Activated CD8-positive, alpha-beta T cell treated with anti-CD3 and anti-CD28 coated beads for 36 hours (primary cell): ENCODE measurements around the gene SAMD3. TPM values are rescaled to one million over a fixed set of nuclear protein-coding genes. Genes with fewer than 3 reads are reported as not detected.
"Not testable (repeated sequence)": the region's sequence is repeated elsewhere in the genome, so short reads cannot be mapped to it uniquely, and the experiment has no call there.

Experiments
- ATAC-seq: fragments of 200-7000 bp; cut with Tn5 transposase; one replicate; pipeline ENCODE4 v1.10.0; 2021; ENCODE audit warnings: mild to moderate bottlenecking, moderate library complexity
- CTCF ChIA-PET: fragments of 350-600 bp; sonication (Branson Sonifier 250); formaldehyde crosslinking; loops from one replicate; lab custom pipeline; 2021; ENCODE audit warnings: antibody characterized with exemption; lab: Charles Lee
- POLR2A ChIA-PET: fragments of 350-600 bp; sonication (Branson Sonifier 250); formaldehyde crosslinking; loops from one replicate; lab custom pipeline; 2021; ENCODE audit warnings: antibody characterized with exemption; lab: Charles Lee
- DNase-seq: peaks from one replicate; pipeline ENCODE4 v3.0.0-alpha.2; 2020
- H3K27ac Mint-ChIP-seq: one replicate; pipeline ENCODE4 v1.8.0; 2021; ENCODE audit warnings: mild to moderate bottlenecking, mixed read lengths
- H3K27me3 Mint-ChIP-seq: one replicate; pipeline ENCODE4 v1.8.0; 2021; ENCODE audit warnings: mixed read lengths
- H3K36me3 Mint-ChIP-seq: one replicate; pipeline ENCODE4 v1.8.0; 2021; ENCODE audit warnings: low read depth, mixed read lengths
- H3K4me1 Mint-ChIP-seq: one replicate; pipeline ENCODE4 v1.8.0; 2021; ENCODE audit warnings: low read depth, mixed read lengths
- H3K4me3 Mint-ChIP-seq: one replicate; pipeline ENCODE4 v1.8.0; 2021; ENCODE audit warnings: mild to moderate bottlenecking, moderate library complexity, mixed read lengths
- H3K9me3 Mint-ChIP-seq: one replicate; pipeline ENCODE4 v1.8.0; 2021; ENCODE audit warnings: mixed read lengths
- intact Hi-C: fragments of 100-400 bp; cut with micrococcal nuclease; formaldehyde crosslinking; loops from one replicate; pipeline ENCODE4 v1.10.0; 2022
- total RNA-seq, 2 experiments: library from RNA; stranded (reverse); gene quantifications; one replicate each; pipeline ENCODE4 v1.2.3, GENCODE V29; 2021
- TF ChIP-seq, protein P1 (sequence below): fragments of 200-600 bp; IDR thresholded peaks from one replicate; pipeline ENCODE4 v1.8.0; 2022; ENCODE audit warnings: antibody characterized with exemption, mild to moderate bottlenecking

SAMD3 gene
- total RNA-seq, 2 experiments from 2014 or later: 6.4 to 8.7 TPM

DNA sequence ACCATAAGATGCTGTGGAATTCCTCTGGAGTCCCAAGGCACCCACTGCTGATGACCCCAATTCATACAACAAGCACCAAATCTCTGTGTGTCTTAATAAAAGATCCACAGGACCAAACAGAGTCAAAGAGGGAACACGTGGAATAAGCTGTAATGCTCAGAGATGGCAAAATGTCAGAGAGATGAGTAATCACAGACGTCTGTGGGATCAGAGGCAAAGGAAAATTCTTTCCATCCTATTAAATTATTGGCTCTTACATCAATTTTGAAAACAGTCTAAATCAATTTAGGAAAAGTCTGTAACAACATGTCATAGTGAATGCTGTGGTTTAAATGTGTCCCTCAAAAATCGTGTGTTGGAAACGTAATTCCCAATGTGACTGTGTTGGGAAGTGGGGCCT is 17.5 kb upstream of the SAMD3 start:
- Mint-ChIP-seq H3K4me1 (no peaks in the 10 kb centered on the region), H3K36me3 (no peaks in the 10 kb centered on the region), H3K4me3 (no peak overlapping the region), H3K9me3 (no peaks in the 10 kb centered on the region), H3K27ac (no peak overlapping the region), H3K27me3 (no peaks in the 10 kb centered on the region)
- DNase-seq: no peak
- TF ChIP-seq, protein P1, sequence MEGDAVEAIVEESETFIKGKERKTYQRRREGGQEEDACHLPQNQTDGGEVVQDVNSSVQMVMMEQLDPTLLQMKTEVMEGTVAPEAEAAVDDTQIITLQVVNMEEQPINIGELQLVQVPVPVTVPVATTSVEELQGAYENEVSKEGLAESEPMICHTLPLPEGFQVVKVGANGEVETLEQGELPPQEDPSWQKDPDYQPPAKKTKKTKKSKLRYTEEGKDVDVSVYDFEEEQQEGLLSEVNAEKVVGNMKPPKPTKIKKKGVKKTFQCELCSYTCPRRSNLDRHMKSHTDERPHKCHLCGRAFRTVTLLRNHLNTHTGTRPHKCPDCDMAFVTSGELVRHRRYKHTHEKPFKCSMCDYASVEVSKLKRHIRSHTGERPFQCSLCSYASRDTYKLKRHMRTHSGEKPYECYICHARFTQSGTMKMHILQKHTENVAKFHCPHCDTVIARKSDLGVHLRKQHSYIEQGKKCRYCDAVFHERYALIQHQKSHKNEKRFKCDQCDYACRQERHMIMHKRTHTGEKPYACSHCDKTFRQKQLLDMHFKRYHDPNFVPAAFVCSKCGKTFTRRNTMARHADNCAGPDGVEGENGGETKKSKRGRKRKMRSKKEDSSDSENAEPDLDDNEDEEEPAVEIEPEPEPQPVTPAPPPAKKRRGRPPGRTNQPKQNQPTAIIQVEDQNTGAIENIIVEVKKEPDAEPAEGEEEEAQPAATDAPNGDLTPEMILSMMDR: no peak
- intact Hi-C loops: no loop called here
- POLR2A ChIA-PET: no interaction called here
- ATAC-seq: no peak
- CTCF ChIA-PET: interaction anchor here (1.3 to 2.2 kb wide), 4 partner anchors 9 to 82 kb away, joined by 4 to 16 read pairs (median 6); no protein-coding TSS in a partner anchor

DNA sequence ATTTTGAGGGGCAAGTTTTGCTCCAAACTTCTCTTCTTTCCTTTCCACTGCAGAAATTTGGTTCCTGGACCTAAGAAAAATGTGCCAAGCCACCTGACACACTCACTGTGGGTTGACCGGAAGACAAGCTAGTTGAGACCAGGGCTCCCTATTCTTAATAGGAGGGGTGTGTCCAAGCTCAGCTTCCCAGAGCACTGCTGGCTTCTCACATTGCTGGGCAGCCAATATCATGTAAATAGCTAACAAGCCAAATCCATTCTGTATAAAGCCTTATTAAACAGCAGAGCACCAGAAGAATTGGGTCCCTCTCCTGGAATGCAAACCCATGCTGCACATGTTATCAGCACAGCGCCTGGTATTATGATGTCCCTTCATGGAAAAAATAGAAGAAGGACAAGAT is 17.0 kb upstream of the SAMD3 start:
- intact Hi-C loops: no loop called here
- Mint-ChIP-seq H3K4me3 (no peak overlapping the region), H3K36me3 (no peaks in the 10 kb centered on the region), H3K9me3 (no peaks in the 10 kb centered on the region), H3K4me1 (no peaks in the 10 kb centered on the region), H3K27me3 (no peaks in the 10 kb centered on the region), H3K27ac (no peak overlapping the region)
- CTCF ChIA-PET: interaction anchor here (1.3 to 2.2 kb wide), 4 partner anchors 10 to 82 kb away, joined by 4 to 16 read pairs (median 6); no protein-coding TSS in a partner anchor
- no peak for DNase-seq
- POLR2A ChIA-PET: interaction anchor here (0.8 kb wide), 1 partner anchor 9 kb away, joined by 4 read pairs; no protein-coding TSS in a partner anchor
- TF ChIP-seq, protein P1: no peak
- no peak for ATAC-seq

DNA sequence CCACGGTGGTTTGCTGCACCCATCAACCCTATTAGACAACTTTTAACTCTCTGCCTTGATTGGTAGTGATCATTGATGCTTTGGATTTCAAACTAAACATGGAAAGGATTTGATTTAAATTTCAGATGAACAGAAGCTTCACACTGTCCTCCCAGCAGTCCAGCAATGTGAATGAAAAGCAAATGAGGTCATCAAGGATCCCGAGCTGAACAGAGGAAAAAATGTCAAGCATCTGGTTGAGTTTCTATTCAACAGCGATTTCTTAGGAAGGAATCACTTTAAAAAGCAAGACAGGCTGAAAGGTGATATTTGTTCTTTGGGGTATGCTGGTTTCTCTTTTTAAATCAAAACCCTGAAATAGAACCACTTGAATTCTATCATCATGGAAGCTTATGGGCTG is 10.6 kb upstream of the SAMD3 start:
- Mint-ChIP-seq H3K4me1 (no peaks in the 10 kb centered on the region), H3K27ac (no peak overlapping the region), H3K9me3 (no peaks in the 10 kb centered on the region), H3K27me3 (no peaks in the 10 kb centered on the region), H3K4me3 (no peak overlapping the region), H3K36me3 (no peaks in the 10 kb centered on the region)
- TF ChIP-seq, protein P1: no peak
- ATAC-seq: no peak
- POLR2A ChIA-PET: no interaction called here
- no peak for DNase-seq
- intact Hi-C loops: no loop called here
- CTCF ChIA-PET: interaction anchor here (1.2 to 1.4 kb wide), 2 partner anchors 9 to 10 kb away, joined by 3 read pairs; partner anchors contain the start of gene SAMD3

GRCh38 chr6:130230531-130230930 is 7.8 kb upstream of the SAMD3 start:
- H3K27me3 Mint-ChIP-seq, H3K4me3 Mint-ChIP-seq, H3K9me3 Mint-ChIP-seq, H3K27ac Mint-ChIP-seq, intact Hi-C loops, H3K4me1 Mint-ChIP-seq, ATAC-seq, H3K36me3 Mint-ChIP-seq, DNase-seq, POLR2A ChIA-PET: not testable (repeated sequence)
- CTCF ChIA-PET: interaction anchor here (1.3 kb wide), 1 partner anchor 9 kb away, joined by 4 read pairs; no protein-coding TSS in a partner anchor

GRCh38 chr6:130229645-130230044 is 6.9 kb upstream of the SAMD3 start:
- peaks cover 3% of the 10 kb centered on the region for H3K9me3 Mint-ChIP-seq
- TF ChIP-seq, protein P1: no peak
- intact Hi-C loops: no loop called here
- ChIA-PET POLR2A (no interaction called here), CTCF (interaction anchor here (1.3 kb wide), 1 partner anchor 10 kb away, joined by 4 read pairs; no protein-coding TSS in a partner anchor)
- no peaks in the 10 kb centered on the region for H3K36me3 Mint-ChIP-seq
- ATAC-seq (peak; percentile 55), DNase-seq (no peak)
- no peaks in the 10 kb centered on the region for H3K27me3 Mint-ChIP-seq
- no peaks in the 10 kb centered on the region for H3K4me1 Mint-ChIP-seq
- no peak overlapping the region for H3K27ac Mint-ChIP-seq
- no peak overlapping the region for H3K4me3 Mint-ChIP-seq
